Activated naive CD4-positive, alpha-beta T cell treated with anti-CD3 and anti-CD28 coated beads, Interleukin-2, amount 10 ng/mL, durations not matched to agents 7 days and 5 days (primary cell): ENCODE results near the gene CNTFR.

Source experiments
- CTCF ChIA-PET: fragments of 350-600 bp; sonication (Branson Sonifier 250); formaldehyde crosslinking; loops from one replicate; lab custom pipeline; 2021; ENCODE audit warnings: antibody characterized with exemption; lab: Charles Lee
- DNase-seq: peaks from one replicate; pipeline ENCODE4 v3.0.0-alpha.2; 2020
- H3K27ac Mint-ChIP-seq: one replicate; pipeline ENCODE4 v1.8.0; 2021; ENCODE audit warnings: mild to moderate bottlenecking, moderate library complexity, mixed read lengths
- H3K27me3 Mint-ChIP-seq: one replicate; pipeline ENCODE4 v1.8.0; 2021; ENCODE audit warnings: mild to moderate bottlenecking, mixed read lengths
- H3K36me3 Mint-ChIP-seq: one replicate; pipeline ENCODE4 v1.8.0; 2021; ENCODE audit warnings: mixed read lengths
- H3K4me1 Mint-ChIP-seq: one replicate; pipeline ENCODE4 v1.8.0; 2021; ENCODE audit warnings: mixed read lengths
- H3K4me3 Mint-ChIP-seq: one replicate; pipeline ENCODE4 v1.8.0; 2021; ENCODE audit warnings: mild to moderate bottlenecking, moderate library complexity, mixed read lengths
- H3K9me3 Mint-ChIP-seq: one replicate; pipeline ENCODE4 v1.8.0; 2021; ENCODE audit warnings: mixed read lengths

CNTFR gene

DNA sequence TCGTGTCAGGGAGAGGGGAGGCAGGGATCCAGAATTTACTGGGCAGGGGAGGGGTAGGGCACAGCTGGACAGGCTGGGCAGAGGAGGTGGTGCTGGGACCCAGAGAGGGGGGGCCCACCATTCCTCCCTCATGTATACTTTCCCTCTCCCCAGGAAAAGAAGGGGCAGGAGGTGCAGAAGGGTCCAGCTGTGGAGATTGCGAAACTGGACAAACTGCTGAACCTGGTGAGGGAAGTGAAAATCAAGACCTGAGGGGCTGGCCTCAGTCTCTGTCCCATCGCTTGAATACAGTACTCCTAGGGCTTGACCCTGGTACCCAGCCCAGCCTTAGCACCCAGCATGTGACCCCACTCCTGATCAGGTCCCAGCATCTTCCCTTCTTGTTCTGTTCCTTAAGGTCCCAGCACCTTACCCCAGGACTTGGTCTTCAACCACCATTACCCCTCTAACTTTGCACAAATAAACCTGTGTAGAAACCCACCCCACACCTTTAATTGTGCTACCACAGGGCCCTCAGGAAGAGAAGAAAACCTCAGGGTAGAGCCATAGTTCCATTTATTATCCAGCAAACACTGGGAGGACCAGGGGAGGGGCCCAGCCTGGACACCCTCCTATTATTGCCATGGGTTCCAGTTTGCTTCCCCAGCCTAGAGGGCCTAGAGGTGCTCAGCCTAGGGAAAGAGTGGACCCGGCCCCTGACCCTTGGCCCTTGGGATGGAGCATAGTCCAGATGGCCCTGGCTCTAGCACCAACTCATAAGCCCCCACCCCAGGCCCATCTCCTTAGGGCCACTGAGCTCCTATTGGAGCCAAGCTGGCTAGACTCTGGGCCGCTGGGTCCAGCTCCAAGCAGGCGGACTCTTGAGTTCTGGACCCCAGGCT is 68.8 kb downstream of the CNTFR start:
- H3K9me3 Mint-ChIP-seq, result no peaks in the 10 kb centered on the region
- H3K4me1 Mint-ChIP-seq, result peaks cover 21% of the 10 kb centered on the region
- H3K27me3 Mint-ChIP-seq, result peaks cover 76% of the 10 kb centered on the region
- H3K27ac Mint-ChIP-seq, result no peak overlapping the region
- no peak for DNase-seq
- H3K4me3 Mint-ChIP-seq, result no peak overlapping the region
- H3K36me3 Mint-ChIP-seq, result no peaks in the 10 kb centered on the region
- CTCF ChIA-PET, result interaction anchor here (1.6 to 1.8 kb wide), 2 partner anchors 71 to 86 kb away, joined by 5 to 11 read pairs; no protein-coding TSS in a partner anchor

- CTCF ChIA-PET, result interaction anchor here (0.8 to 1.8 kb wide), 3 partner anchors 71 to 86 kb away, joined by 3 to 11 read pairs (median 5); no protein-coding TSS in a partner anchor
- Mint-ChIP-seq H3K36me3 (no peaks in the 10 kb centered on the region), H3K27ac (no peak overlapping the region)
Measured at GRCh38 chr9:34520096-34520495, 69.4 kb downstream of the CNTFR start.

DNA sequence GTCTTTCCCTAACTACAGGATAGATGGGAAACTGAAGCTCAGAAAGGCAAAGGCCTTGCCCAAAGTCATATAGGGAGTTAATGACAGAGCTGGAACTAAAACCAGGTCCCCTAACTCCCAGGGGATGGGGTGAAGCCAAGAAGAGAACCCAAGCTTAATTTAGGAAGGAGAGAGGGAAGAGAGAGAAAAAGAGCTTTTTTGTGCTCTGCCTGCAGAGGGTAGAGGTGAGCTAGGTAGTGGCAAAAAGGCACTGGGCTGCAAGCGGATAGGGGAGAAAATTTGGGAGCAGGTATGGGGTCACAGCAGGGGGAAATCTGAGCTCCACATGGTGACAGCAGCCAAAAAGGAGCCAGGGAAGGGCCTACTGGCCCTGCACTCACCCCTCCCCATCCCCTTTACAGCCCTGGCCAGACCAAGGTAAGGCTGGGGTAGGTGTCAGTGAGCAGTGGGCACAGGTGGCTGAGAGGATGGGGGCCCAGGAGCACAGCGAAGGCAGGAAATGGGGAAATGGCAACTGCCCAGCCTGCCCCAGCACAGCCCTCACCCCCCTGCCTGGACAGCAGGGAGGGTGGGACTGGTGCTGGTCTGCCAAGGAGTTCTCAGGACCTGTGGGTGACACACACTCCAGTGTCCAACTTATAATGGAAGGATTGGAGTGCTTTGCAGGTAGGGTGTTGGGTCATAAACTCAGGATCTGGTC is 70.1 kb downstream of the CNTFR start:
- H3K27ac Mint-ChIP-seq, result no peak overlapping the region
- no peaks in the 10 kb centered on the region for H3K9me3 Mint-ChIP-seq
- peaks cover 15% of the 10 kb centered on the region for H3K4me1 Mint-ChIP-seq
- CTCF ChIA-PET, result interaction anchor here (0.7 to 1.8 kb wide), 6 partner anchors 17 to 87 kb away, joined by 3 to 11 read pairs (median 4); no protein-coding TSS in a partner anchor
- no peak overlapping the region for H3K4me3 Mint-ChIP-seq
- H3K27me3 Mint-ChIP-seq, result peaks cover 64% of the 10 kb centered on the region
- DNase-seq, result no peak
- H3K36me3 Mint-ChIP-seq, result no peaks in the 10 kb centered on the region

More at GRCh38 chr9:34520096-34520495, 69.4 kb downstream of the CNTFR start:
- Mint-ChIP-seq H3K27me3 (peaks cover 70% of the 10 kb centered on the region), H3K4me1 (peaks cover 21% of the 10 kb centered on the region), H3K4me3 (no peak overlapping the region), H3K9me3 (no peaks in the 10 kb centered on the region)
- no peak for DNase-seq

- Mint-ChIP-seq H3K27ac (no peak overlapping the region), H3K27me3 (peaks cover 58% of the 10 kb centered on the region), H3K9me3 (no peaks in the 10 kb centered on the region), H3K4me1 (peaks cover 12% of the 10 kb centered on the region), H3K36me3 (no peaks in the 10 kb centered on the region), H3K4me3 (no peak overlapping the region)
- CTCF ChIA-PET, result interaction anchor here (0.7 to 1.8 kb wide), 6 partner anchors 18 to 87 kb away, joined by 3 to 11 read pairs (median 4); no protein-coding TSS in a partner anchor
- DNase-seq, result no peak
Measured at GRCh38 chr9:34518896-34519295, 70.6 kb downstream of the CNTFR start.

GRCh38 chr9:34518110-34518616 is 71.4 kb downstream of the CNTFR start:
- no peak for DNase-seq
- CTCF ChIA-PET, result interaction anchor here (1.3 to 1.8 kb wide), 2 partner anchors 18 to 30 kb away, joined by 3 to 6 read pairs; no protein-coding TSS in a partner anchor
- Mint-ChIP-seq H3K4me1 (peaks cover 5% of the 10 kb centered on the region), H3K36me3 (no peaks in the 10 kb centered on the region), H3K27me3 (peaks cover 58% of the 10 kb centered on the region), H3K4me3 (no peak overlapping the region), H3K9me3 (no peaks in the 10 kb centered on the region), H3K27ac (no peak overlapping the region)

DNA sequence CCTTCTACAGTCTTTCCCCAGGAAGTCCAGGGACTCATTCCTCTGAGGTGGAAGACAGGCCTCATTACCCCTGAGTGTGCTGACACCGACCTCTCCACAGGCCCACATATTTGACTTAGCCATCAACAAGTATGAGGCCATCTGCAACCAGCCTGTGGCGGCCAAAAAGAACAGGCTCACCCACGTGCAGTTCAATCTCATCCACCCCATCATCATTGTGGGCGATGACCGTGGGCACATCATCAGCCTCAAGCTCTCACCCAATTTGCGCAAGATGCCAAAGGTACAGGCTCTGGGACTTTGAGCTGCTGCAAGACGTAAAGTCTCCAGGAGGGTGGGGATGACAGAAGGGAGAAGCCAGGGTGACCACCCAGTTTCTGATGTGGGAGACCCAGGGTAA is 72.3 kb downstream of the CNTFR start:
- CTCF ChIA-PET, result no interaction called here
- Mint-ChIP-seq H3K27ac (peak overlapping the region; percentile 5), H3K27me3 (peaks cover 52% of the 10 kb centered on the region), H3K4me3 (no peak overlapping the region), H3K9me3 (no peaks in the 10 kb centered on the region), H3K4me1 (no peaks in the 10 kb centered on the region), H3K36me3 (no peaks in the 10 kb centered on the region)
- no peak for DNase-seq

DNA sequence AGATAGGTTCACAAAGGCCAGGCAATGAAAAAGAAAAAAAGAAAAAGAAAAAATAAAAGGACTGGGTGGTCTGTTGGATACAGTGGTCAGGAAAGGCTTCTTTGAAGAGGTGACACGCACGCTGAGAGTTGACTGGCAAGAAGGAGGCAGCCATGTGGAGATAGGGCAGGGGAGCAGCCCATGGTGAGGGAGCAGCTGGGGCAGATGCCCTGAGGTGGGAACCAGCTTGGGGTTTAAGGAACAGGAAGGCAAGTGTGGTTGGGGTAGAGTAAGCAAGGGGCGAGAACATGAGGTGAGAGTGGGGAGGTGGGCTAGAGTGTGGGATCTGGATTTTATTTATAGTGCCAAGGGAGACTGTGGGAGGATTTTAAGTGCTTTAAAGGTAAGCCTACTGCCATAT is 73.6 kb downstream of the CNTFR start:
- no peak for DNase-seq
- Mint-ChIP-seq H3K27ac (no peak overlapping the region), H3K36me3 (no peaks in the 10 kb centered on the region), H3K27me3 (peaks cover 43% of the 10 kb centered on the region), H3K4me3 (no peak overlapping the region), H3K9me3 (no peaks in the 10 kb centered on the region), H3K4me1 (no peaks in the 10 kb centered on the region)
- CTCF ChIA-PET, result no interaction called here

- Mint-ChIP-seq H3K36me3 (no peaks in the 10 kb centered on the region), H3K4me3 (no peak overlapping the region), H3K27me3 (peaks cover 33% of the 10 kb centered on the region), H3K27ac (no peak overlapping the region), H3K9me3 (no peaks in the 10 kb centered on the region), H3K4me1 (no peaks in the 10 kb centered on the region)
- CTCF ChIA-PET, result interaction anchor here (1.4 kb wide), 1 partner anchor 14 kb away, joined by 5 read pairs; no protein-coding TSS in a partner anchor
- DNase-seq, result no peak
Measured at GRCh38 chr9:34514816-34515215, 74.7 kb downstream of the CNTFR start.

DNA sequence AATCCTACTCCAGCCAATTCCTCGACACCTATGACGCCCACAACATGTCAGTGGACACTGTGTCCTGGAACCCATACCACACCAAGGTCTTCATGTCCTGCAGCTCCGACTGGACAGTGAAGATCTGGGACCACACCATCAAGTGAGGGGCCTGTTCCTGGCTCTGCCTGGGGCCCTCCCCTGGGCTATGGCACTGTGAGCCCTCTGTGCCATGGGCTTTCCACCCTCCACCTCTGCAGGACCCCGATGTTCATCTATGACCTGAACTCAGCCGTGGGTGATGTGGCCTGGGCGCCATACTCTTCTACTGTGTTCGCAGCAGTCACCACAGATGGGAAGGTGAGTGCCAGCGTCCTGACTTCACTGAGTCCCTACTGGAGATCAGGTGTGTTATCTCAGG is 75.1 kb downstream of the CNTFR start:
- no peak overlapping the region for H3K4me3 Mint-ChIP-seq
- H3K27me3 Mint-ChIP-seq, result peaks cover 29% of the 10 kb centered on the region
- no peaks in the 10 kb centered on the region for H3K9me3 Mint-ChIP-seq
- H3K27ac Mint-ChIP-seq, result no peak overlapping the region
- CTCF ChIA-PET, result interaction anchor here (1.4 kb wide), 1 partner anchor 14 kb away, joined by 5 read pairs; no protein-coding TSS in a partner anchor
- H3K4me1 Mint-ChIP-seq, result no peaks in the 10 kb centered on the region
- DNase-seq, result no peak
- no peaks in the 10 kb centered on the region for H3K36me3 Mint-ChIP-seq

- Mint-ChIP-seq H3K36me3 (no peaks in the 10 kb centered on the region), H3K27me3 (peaks cover 27% of the 10 kb centered on the region), H3K4me3 (no peak overlapping the region), H3K9me3 (no peaks in the 10 kb centered on the region), H3K27ac (no peak overlapping the region), H3K4me1 (no peaks in the 10 kb centered on the region)
- CTCF ChIA-PET, result no interaction called here
- DNase-seq, result no peak
Measured at GRCh38 chr9:34513567-34514214, 75.8 kb downstream of the CNTFR start.

DNA sequence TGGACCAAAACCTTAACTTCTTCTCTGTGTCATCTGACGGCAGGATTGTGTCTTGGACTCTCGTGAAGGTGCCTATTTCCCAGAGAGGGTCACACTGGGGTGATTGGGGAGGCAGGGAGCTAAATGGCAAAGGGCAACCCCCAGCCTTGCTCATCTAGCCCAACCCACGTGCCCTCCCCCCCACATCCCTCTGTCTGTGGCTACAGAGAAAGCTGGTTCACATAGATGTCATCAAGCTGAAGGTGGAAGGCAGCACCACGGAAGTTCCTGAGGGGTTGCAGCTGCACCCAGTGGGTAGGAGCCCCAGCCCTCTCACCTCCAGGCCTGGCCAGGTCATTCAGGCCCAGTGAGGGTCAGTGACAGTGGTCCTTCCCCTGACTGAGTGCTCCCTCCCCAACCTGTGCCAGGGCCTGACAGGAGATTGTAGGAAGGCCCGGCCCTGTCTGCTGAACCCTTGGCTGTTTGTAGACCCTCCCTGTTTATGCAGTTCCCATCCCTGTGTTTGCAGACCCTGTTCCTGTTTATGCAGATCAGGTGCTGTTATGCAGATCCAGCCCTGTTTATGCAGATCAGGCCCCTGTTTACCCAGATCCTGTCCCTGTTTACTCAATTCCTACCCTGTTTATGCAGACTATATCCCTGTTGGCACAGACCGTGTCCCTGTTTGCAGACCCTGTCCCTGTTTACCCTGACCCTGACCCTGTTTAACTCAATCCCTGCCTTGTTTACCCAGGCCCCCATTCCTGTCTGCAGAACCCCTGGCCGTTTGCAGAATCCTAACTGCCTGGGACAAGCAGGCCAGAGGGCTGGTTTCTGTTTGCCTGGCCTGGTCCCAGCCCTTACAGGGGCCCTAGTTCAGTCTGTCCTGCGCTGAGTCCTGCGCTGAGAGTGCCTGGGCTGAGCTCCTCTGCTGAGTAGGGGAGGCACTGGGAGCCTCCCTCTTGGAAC is 77.1 kb downstream of the CNTFR start:
- Mint-ChIP-seq H3K4me1 (no peaks in the 10 kb centered on the region), H3K27me3 (peaks cover 17% of the 10 kb centered on the region), H3K4me3 (no peak overlapping the region), H3K27ac (no peak overlapping the region), H3K36me3 (no peaks in the 10 kb centered on the region), H3K9me3 (no peaks in the 10 kb centered on the region)
- CTCF ChIA-PET, result interaction anchor here (2.3 kb wide), 1 partner anchor 11 kb away, joined by 10 read pairs; no protein-coding TSS in a partner anchor
- DNase-seq, result no peak

DNA sequence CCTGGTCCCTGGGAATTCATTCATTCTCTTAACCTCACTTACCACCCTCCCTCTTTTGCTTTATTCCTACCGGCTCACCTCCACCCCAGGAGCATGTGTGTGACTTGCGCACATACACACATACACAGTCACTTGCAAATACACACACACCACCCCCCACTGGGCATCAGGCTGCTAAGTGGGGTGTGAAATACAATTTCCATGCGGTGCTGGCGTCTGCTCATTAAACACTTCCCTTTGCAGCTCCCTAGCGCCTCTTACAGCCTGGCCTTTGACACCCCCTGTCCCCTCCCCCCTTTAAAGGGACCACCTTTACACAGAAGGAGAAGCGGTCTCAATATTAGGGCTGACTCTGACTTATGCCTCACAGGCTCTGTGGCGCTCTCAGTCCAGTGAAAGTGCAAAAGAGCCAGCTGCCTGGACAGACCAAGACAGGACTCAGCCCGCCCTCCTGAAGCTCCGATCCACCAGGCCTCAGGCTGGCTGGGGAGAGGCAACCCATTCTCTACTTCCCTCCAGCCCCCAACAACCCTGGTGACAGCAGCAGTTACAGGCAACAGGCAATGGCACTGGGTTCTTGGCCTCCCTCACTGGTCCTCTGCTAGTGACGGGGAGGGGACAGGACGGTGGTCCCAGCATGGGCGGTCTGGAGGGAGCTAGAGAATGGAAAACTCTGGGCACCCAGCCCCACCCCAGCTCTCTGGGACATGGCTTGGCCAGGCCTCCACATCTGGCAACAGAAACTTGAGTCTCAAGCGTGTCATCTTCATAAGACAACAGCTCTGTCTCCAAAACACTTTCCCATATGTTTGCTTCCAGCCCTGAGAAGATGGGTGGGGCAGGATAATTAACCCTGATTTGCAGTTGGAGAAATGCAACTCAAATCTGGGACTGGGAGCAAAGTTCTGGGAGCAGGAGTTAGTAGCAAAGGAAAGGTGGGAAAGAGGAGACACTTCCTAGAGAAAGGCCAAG is 78.7 kb downstream of the CNTFR start:
- peaks cover 10% of the 10 kb centered on the region for H3K27me3 Mint-ChIP-seq
- H3K36me3 Mint-ChIP-seq, result no peaks in the 10 kb centered on the region
- H3K4me3 Mint-ChIP-seq, result no peak overlapping the region
- CTCF ChIA-PET, result interaction anchor here (2.3 kb wide), 1 partner anchor 9 kb away, joined by 10 read pairs; no protein-coding TSS in a partner anchor
- no peaks in the 10 kb centered on the region for H3K9me3 Mint-ChIP-seq
- DNase-seq, result no peak
- H3K4me1 Mint-ChIP-seq, result no peaks in the 10 kb centered on the region
- H3K27ac Mint-ChIP-seq, result no peak overlapping the region
